ENCODE measurements around the gene S100A1. TPM values are rescaled to one million over a fixed set of nuclear protein-coding genes. Genes with fewer than 3 reads are reported as not detected.
"Not testable (repeated sequence)": the region's sequence is repeated elsewhere in the genome, so short reads cannot be mapped to it uniquely, and the experiment has no call there.

The S100A1 gene
- total RNA-seq, 1 experiment from 2014 or later = not detected

- no peak overlapping the region for H3K27ac ChIP-seq (ENCODE audit: insufficient read length, low read depth, low read length)
- no CpG with 5 or more reads among the region's 3 CpGs for WGBS (ENCODE audit: extremely low coverage, insufficient read length, low lambda C conversion rate)
- no peak for TF ChIP-seq CTCF (conservative IDR thresholded peaks at IDR 0.05)
- no peaks in the 10 kb centered on the region for H3K9me3 ChIP-seq (ENCODE audit: control insufficient read depth, low read depth, low read length)
- H3K79me2 ChIP-seq (ENCODE audit: insufficient read depth, low read length) = no peaks in the 10 kb centered on the region
- no peak overlapping the region for H4K8ac ChIP-seq (replicated peaks; ENCODE audit: insufficient read length, low read depth, low read length)
- H3K56ac ChIP-seq (ENCODE audit: insufficient read length, low read depth, low read length) = no peak overlapping the region
- H3K4me2 ChIP-seq (ENCODE audit: insufficient read depth, insufficient read length, low read length) = no peak overlapping the region
- no peak overlapping the region for H3K23ac ChIP-seq (ENCODE audit: insufficient read length, low read depth, low read length)
- no peak overlapping the region for H3K9ac ChIP-seq (ENCODE audit: extremely low read depth, insufficient read length, low read length)
- no peaks in the 10 kb centered on the region for H4K20me1 ChIP-seq (ENCODE audit: control insufficient read depth, insufficient read depth, insufficient read length)
- no peak for DNase-seq
- Mint-ChIP-seq H3K4me3 (no peak overlapping the region), H3K27me3 (ENCODE audit: low read depth) (no peaks in the 10 kb centered on the region), H3K9me3 (peaks cover 10 to 11% of the 10 kb centered on the region in 2 experiments; a peak in 4 of 5 replicates), H3K4me1 (peaks cover 18 to 25% of the 10 kb centered on the region in 2 experiments), H3K36me3 (ENCODE audit: insufficient read depth in 1 of 3, low read depth in 3 of 3) (peaks cover 0 to 6% (median 0%) of the 10 kb centered on the region in 3 experiments; a peak in 2 of 7 replicates), H3K27ac (no peak overlapping the region)
- H4K91ac ChIP-seq (ENCODE audit: insufficient read length, low read depth, low read length) = no peak overlapping the region
- no peak overlapping the region for H2BK15ac ChIP-seq (ENCODE audit: low read depth, low read length)
- H2BK20ac ChIP-seq (ENCODE audit: low read depth, low read length, poor library complexity, severe bottlenecking) = no peak overlapping the region
- no peaks in the 10 kb centered on the region for H3K27me3 ChIP-seq (ENCODE audit: insufficient read depth, low read length)
- H2BK120ac ChIP-seq (ENCODE audit: low read depth, low read length, poor library complexity, severe bottlenecking) = no peak overlapping the region
- H2BK5ac ChIP-seq (ENCODE audit: insufficient read length, low read length) = no peak overlapping the region
- H2BK12ac ChIP-seq (ENCODE audit: insufficient read length, low read depth, low read length) = no peak overlapping the region
- no peak overlapping the region for H2AK5ac ChIP-seq (ENCODE audit: insufficient read length, low read length)
- H3K4ac ChIP-seq (ENCODE audit: low read depth, low read length) = no peak overlapping the region
- H3K23me2 ChIP-seq (ENCODE audit: insufficient read length, low read depth, low read length, poor library complexity, severe bottlenecking) = no peaks in the 10 kb centered on the region
- H3K79me1 ChIP-seq (ENCODE audit: insufficient read depth, low read depth, low read length, poor library complexity, severe bottlenecking) = no peaks in the 10 kb centered on the region
- H3T11ph ChIP-seq (ENCODE audit: low read length) = no peak overlapping the region
- no peak overlapping the region for H4K5ac ChIP-seq (ENCODE audit: insufficient read length, low read depth, low read length)
- H2AFZ ChIP-seq (ENCODE audit: low read length) = no peak overlapping the region
- no peak overlapping the region for H3K14ac ChIP-seq (ENCODE audit: insufficient read depth, low read length)
- H3K4me1 ChIP-seq (ENCODE audit: insufficient read depth, low read length) = no peaks in the 10 kb centered on the region
- no peak overlapping the region for H3K18ac ChIP-seq (ENCODE audit: insufficient read length, low read depth, low read length)
Observed at GRCh38 chr1:153578936-153579335, 49.3 kb upstream of the S100A1 start.

GRCh38 chr1:153582836-153583235 lies 45.4 kb upstream of the S100A1 start:
- not testable (repeated sequence) for H2BK15ac ChIP-seq (ENCODE audit: low read depth, low read length); H4K8ac ChIP-seq (replicated peaks; ENCODE audit: insufficient read length, low read depth, low read length); H3K4me3 Mint-ChIP-seq; H3K4me2 ChIP-seq (ENCODE audit: insufficient read depth, insufficient read length, low read length); H2AK5ac ChIP-seq (ENCODE audit: insufficient read length, low read length); H3K36me3 Mint-ChIP-seq (ENCODE audit: insufficient read depth in 1 of 3, low read depth in 3 of 3); H3K27ac ChIP-seq (ENCODE audit: insufficient read length, low read depth, low read length); H3T11ph ChIP-seq (ENCODE audit: low read length); H3K56ac ChIP-seq (ENCODE audit: insufficient read length, low read depth, low read length); H3K9ac ChIP-seq (ENCODE audit: extremely low read depth, insufficient read length, low read length); H3K4me1 ChIP-seq (ENCODE audit: insufficient read depth, low read length); H2BK12ac ChIP-seq (ENCODE audit: insufficient read length, low read depth, low read length); H3K9me3 Mint-ChIP-seq; H2AFZ ChIP-seq (ENCODE audit: low read length); H3K18ac ChIP-seq (ENCODE audit: insufficient read length, low read depth, low read length); H2BK5ac ChIP-seq (ENCODE audit: insufficient read length, low read length); H3K27me3 Mint-ChIP-seq (ENCODE audit: low read depth); H3K14ac ChIP-seq (ENCODE audit: insufficient read depth, low read length); H4K91ac ChIP-seq (ENCODE audit: insufficient read length, low read depth, low read length); H3K4ac ChIP-seq (ENCODE audit: low read depth, low read length); DNase-seq; H3K23me2 ChIP-seq (ENCODE audit: insufficient read length, low read depth, low read length, poor library complexity, severe bottlenecking); H3K27me3 ChIP-seq (ENCODE audit: insufficient read depth, low read length); H4K5ac ChIP-seq (ENCODE audit: insufficient read length, low read depth, low read length); H2BK20ac ChIP-seq (ENCODE audit: low read depth, low read length, poor library complexity, severe bottlenecking); H4K20me1 ChIP-seq (ENCODE audit: control insufficient read depth, insufficient read depth, insufficient read length); H3K23ac ChIP-seq (ENCODE audit: insufficient read length, low read depth, low read length); H3K79me2 ChIP-seq (ENCODE audit: insufficient read depth, low read length); H3K27ac Mint-ChIP-seq; H3K79me1 ChIP-seq (ENCODE audit: insufficient read depth, low read depth, low read length, poor library complexity, severe bottlenecking); H3K9me3 ChIP-seq (ENCODE audit: control insufficient read depth, low read depth, low read length); H2BK120ac ChIP-seq (ENCODE audit: low read depth, low read length, poor library complexity, severe bottlenecking)
- peaks cover 19 to 27% of the 10 kb centered on the region in 2 experiments for H3K4me1 Mint-ChIP-seq
- WGBS (ENCODE audit: extremely low coverage, insufficient read length, low lambda C conversion rate) = no CpG with 5 or more reads among the region's 34 CpGs

Measured in H9 (cell line).